K562 (cell line): ENCODE data around the gene MYEF2. TPM values are rescaled to one million over a fixed set of nuclear protein-coding genes. Genes with fewer than 3 reads are reported as not detected.
A peak's percentile ranks its signal among the peaks of the same experiment; 100 is the strongest.

ENCODE experiments used
- ATAC-seq: fragments of 200-7000 bp; cut with Tn5 transposase; 3 replicates; pipeline ENCODE4 v1.9.1; 2020; ENCODE audit warnings: moderate library complexity
- BruUV-seq: library from RNA; stranded (reverse); fragments of 400-500 nt; replicated peaks from 2 replicates; lab custom pipeline; 2021; lab: Mats Ljungman, UMichigan
- CTCF ChIA-PET: fragments of 300-600 bp; formaldehyde crosslinking; extraction: SDS; loops from one replicate; lab custom pipeline; 2021; ENCODE audit warnings: low intra/inter-chr PET ratio; lab: Yijun Ruan, JAX
- POLR2A ChIA-PET: fragments of 300-600, 350-650 bp; sonication (Branson Sonifier 250); formaldehyde crosslinking; extraction: SDS; loops from one replicate; lab custom pipeline; 2021; ENCODE audit warnings: antibody characterized with exemption, inconsistent platforms; lab: Yijun Ruan, JAX
- DNase-seq, 4 experiments: peaks; one replicate each; pipeline versions ENCODE4 v3.0.0 to v3.0.0-alpha.2; 2011 to 2018; ENCODE audit warnings: low spot score in 3 of 4, mixed read lengths in 3 of 4; ENCODE audit errors: extremely low read depth in 1 of 4
- FAIRE-seq: peaks from 2 replicates; lab custom pipeline; 2011; peaks lifted over from hg19 to GRCh38; lab: Jason Lieb, UNC
- H2AFZ ChIP-seq: 2 replicates; pipeline ENCODE4 v1.6.0; 2011; ENCODE audit warnings: low read depth, low read length, control low read depth, inconsistent platforms
- H3K27ac ChIP-seq: fragments of 200-600 bp; 3 replicates; pipeline ENCODE4 v1.8.0; 2011; ENCODE audit warnings: low read depth, mild to moderate bottlenecking, control low read depth, inconsistent platforms, low read length, moderate library complexity, mixed read lengths; ENCODE audit errors: extremely low read depth
- H3K27me3 ChIP-seq, 2 experiments: fragments of 300-600 bp in 1 of 2; 2 replicates in 1 of 2; 3 replicates in 1 of 2; pipeline versions ENCODE4 v1.6.0 to v1.8.0; 2011; ENCODE audit warnings: inconsistent platforms in 2 of 2, low read length in 2 of 2, mild to moderate bottlenecking in 1 of 2, mixed read lengths in 1 of 2, moderate library complexity in 1 of 2; ENCODE audit not compliant: control insufficient read depth in 2 of 2, insufficient read depth in 2 of 2
- H3K36me3 ChIP-seq: fragments of 300-600 bp; 3 replicates; pipeline ENCODE4 v1.8.0; 2011; ENCODE audit warnings: mild to moderate bottlenecking, low read length, inconsistent platforms; ENCODE audit not compliant: control insufficient read depth, insufficient read depth
- H3K4me1 ChIP-seq, 2 experiments: fragments of 200-600 bp in 1 of 2; replicated peaks in 1 of 2; 2 replicates in 1 of 2; 3 replicates in 1 of 2; pipeline versions ENCODE4 v1.5.1 to v1.8.0; 2011; ENCODE audit warnings: inconsistent platforms in 2 of 2, low read length in 2 of 2, mild to moderate bottlenecking in 1 of 2, mixed read lengths in 1 of 2, moderate library complexity in 1 of 2; ENCODE audit not compliant: control insufficient read depth in 2 of 2, insufficient read depth in 2 of 2
- H3K4me2 ChIP-seq: 2 replicates; pipeline ENCODE4 v1.6.1; 2011; ENCODE audit warnings: low read length, control low read depth, inconsistent platforms, mixed read lengths; ENCODE audit not compliant: insufficient read depth
- H3K4me3 ChIP-seq: fragments of 200-600 bp; sonication (generic), shearing (Covaris generic); 2 replicates; pipeline ENCODE4 v1.5.1; 2016; ENCODE audit warnings: control low read depth, inconsistent platforms
- H3K79me2 ChIP-seq: fragments of 200-600 bp; 3 replicates; pipeline ENCODE4 v1.8.0; 2011; ENCODE audit warnings: low read length, inconsistent platforms; ENCODE audit not compliant: control insufficient read depth, insufficient read depth
- H3K9ac ChIP-seq, 2 experiments: 2 replicates each; pipeline versions ENCODE4 v1.6.0 to v1.6.1; 2011; ENCODE audit warnings: low read depth in 2 of 2, low read length in 2 of 2, control low read depth in 1 of 2, inconsistent platforms in 1 of 2, mild to moderate bottlenecking in 1 of 2, mixed read lengths in 1 of 2; ENCODE audit not compliant: insufficient read depth in 1 of 2
- H3K9me1 ChIP-seq: one replicate; pipeline ENCODE4 v1.6.0; 2011; ENCODE audit warnings: inconsistent platforms, mild to moderate bottlenecking, low read length, moderate library complexity; ENCODE audit not compliant: control insufficient read depth, insufficient read depth
- H3K9me3 ChIP-seq: replicated peaks from 2 replicates; pipeline ENCODE4 v1.5.1; 2011; ENCODE audit warnings: low read depth, low read length, inconsistent platforms; ENCODE audit not compliant: control insufficient read depth, insufficient read depth
- H4K20me1 ChIP-seq: replicated peaks from 2 replicates; pipeline ENCODE4 v1.6.1; 2011; ENCODE audit warnings: low read length, inconsistent platforms, mixed read lengths; ENCODE audit not compliant: control insufficient read depth, insufficient read depth
- FOXP1 ChIP-seq: sonication (generic); formaldehyde crosslinking; IDR thresholded peaks from 2 replicates; pipeline ENCODE4 v1.8.0; 2022; ENCODE audit warnings: mild to moderate bottlenecking, missing genetic modification reagents
- RAD21 ChIP-seq, 2 experiments: fragments of 250-450 bp in 1 of 2; fragments of 450-650 bp in 1 of 2; sonication (Bioruptor Pico) in 1 of 2; formaldehyde crosslinking in 1 of 2; IDR thresholded peaks in 1 of 2; conservative IDR thresholded peaks in 1 of 2; 2 replicates each; pipeline versions ENCODE4 v1.4.0 to v1.8.0; 2020 to 2022; ENCODE audit warnings: mild to moderate bottlenecking in 2 of 2, moderate library complexity in 1 of 2
- ZNF232 ChIP-seq: sonication (generic); formaldehyde crosslinking; IDR thresholded peaks from 2 replicates; pipeline ENCODE4 v1.8.0; 2022; ENCODE audit warnings: mild to moderate bottlenecking, missing genetic modification reagents
- WGBS: fragments of 100-300 bp; shearing (Covaris generic); methylation state at CpG from one replicate; pipeline ENCODE4 v1.1.6; 2016; ENCODE audit warnings: low coverage, mixed read lengths; ENCODE audit not compliant: insufficient coverage; ENCODE audit errors: missing lambda C conversion rate; 5-methylcytosine and 5-hydroxymethylcytosine counted together
- in situ Hi-C: fragments of 300-500 bp; cut with MboI; formaldehyde crosslinking; loops from 4 replicates; pipeline ENCODE4 v1.15.0; 2018; ENCODE audit warnings: inconsistent platforms, mixed read lengths
- intact Hi-C: fragments of 100-400 bp; cut with micrococcal nuclease; formaldehyde crosslinking; loops from 2 replicates; pipeline ENCODE4 v1.14.2; 2022
- polyA plus RNA-seq, 8 experiments: library from polyadenylated mRNA; depleted of rRNA in 4 of 8; stranded (reverse) in 5 of 8; unstranded in 3 of 8; fragments of >200 nt; fragmentation: Nextera tagmentation in 2 of 8; fragmentation: Illumina TruSeq in 1 of 8; extraction: Ambion mirVana in 2 of 8; extraction: Trizol in 1 of 8; gene quantifications; 2 replicates each; pipeline versions ENCODE4 v1.2.1 to v1.2.3, GENCODE V29; 2011 to 2014; ENCODE audit warnings: inconsistent platforms in 1 of 8, missing spikeins in 1 of 8
- total RNA-seq, 7 experiments: library from RNA; depleted of rRNA in 6 of 7; stranded (reverse); fragments of >200 nt in 6 of 7; fragmentation: Illumina TruSeq in 2 of 7; extraction: Trizol in 2 of 7; gene quantifications; 2 replicates each; pipeline versions ENCODE4 v1.2.1 to v1.2.3, GENCODE V29; 2011 to 2021; ENCODE audit warnings: low replicate concordance in 1 of 7
- TF ChIP-seq, protein P1 (sequence below), 3 experiments: IDR thresholded peaks in 2 of 3; conservative IDR thresholded peaks in 1 of 3; 2 replicates each; pipeline ENCODE4 v1.5.1; 2011 to 2012; ENCODE audit warnings: low read length in 3 of 3, mild to moderate bottlenecking in 3 of 3, control low read depth in 2 of 3, improper control_type of control experiment in 1 of 3, inconsistent platforms in 1 of 3, low read depth in 1 of 3, mixed read lengths in 1 of 3, moderate library complexity in 1 of 3; ENCODE audit not compliant: insufficient read depth in 2 of 3

The MYEF2 gene
- total and polyA plus RNA-seq, 9 of the 15 experiments (the other 6 are each of a cell fraction or from before 2014, with no cell fraction given): 0.03 to 0.82 (median 0.19) TPM

DNA sequence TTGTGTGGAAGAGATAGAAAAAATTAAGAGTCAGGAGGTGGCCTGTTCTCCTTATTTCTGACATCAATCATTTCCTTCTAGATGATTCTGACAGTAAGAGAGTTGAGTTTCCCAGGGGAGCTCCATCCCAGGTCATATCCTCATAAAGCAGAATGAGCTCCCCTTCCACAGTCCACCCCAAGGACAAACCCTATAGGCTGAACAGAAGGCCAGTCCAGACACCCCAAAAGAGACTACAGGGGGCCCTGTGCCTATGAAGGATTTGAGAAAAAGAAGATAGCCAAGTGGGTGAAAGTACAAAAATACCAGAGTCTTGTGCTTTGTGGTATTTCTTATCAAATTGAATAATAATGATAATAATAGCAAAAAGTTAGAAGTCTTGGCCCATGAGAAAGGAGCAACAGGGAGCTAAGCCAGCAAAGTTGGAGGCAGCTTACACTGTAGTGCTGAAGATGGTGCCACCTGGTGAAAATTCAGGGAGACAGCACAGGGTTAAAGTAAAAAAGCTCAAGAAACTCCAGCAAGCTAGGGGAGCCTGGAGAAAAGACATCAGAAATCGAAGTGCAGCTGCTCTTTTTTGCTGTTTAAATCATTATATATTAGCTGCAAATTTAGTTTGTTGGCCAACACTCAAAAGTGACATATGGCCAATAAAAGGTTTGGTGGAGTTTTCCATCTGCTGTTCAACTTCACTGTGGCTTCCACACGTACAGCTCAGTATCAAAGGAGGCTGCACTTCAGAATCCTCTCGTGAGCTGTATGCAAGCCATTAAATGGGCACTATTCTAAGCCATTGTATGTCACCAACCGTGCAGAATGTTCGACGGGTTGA, 93.1 kb downstream of the MYEF2 start:
- FAIRE-seq (no peak), DNase-seq (peak in 1 of 4 experiments; percentile 0)

More for the DNA sequence above, 93.1 kb downstream of the MYEF2 start:
- WGBS: 2% methylated on average over 6 of the region's 6 CpGs
- no peak for ATAC-seq
- H3K9me3 ChIP-seq: no peaks in the 10 kb centered on the region
- H2AFZ ChIP-seq: no peak overlapping the region
- H3K36me3 ChIP-seq: no peaks in the 10 kb centered on the region
- no peak overlapping the region for H3K4me2 ChIP-seq
- no peaks in the 10 kb centered on the region for H3K79me2 ChIP-seq
- no peak overlapping the region for H3K27ac ChIP-seq
- H4K20me1 ChIP-seq: no peaks in the 10 kb centered on the region
- BruUV-seq: no TSS peak
- H3K4me3 ChIP-seq: no peak overlapping the region
- H3K9me1 ChIP-seq: no peaks in the 10 kb centered on the region
- POLR2A ChIA-PET: interaction anchor here (0.7 kb wide), 1 partner anchor 889 kb away, joined by 3 read pairs; no protein-coding TSS in a partner anchor
- in situ Hi-C loops: no loop called here
- H3K4me1 ChIP-seq: no peaks in the 10 kb centered on the region
- no peak overlapping the region for H3K9ac ChIP-seq
- TF ChIP-seq, protein P1, sequence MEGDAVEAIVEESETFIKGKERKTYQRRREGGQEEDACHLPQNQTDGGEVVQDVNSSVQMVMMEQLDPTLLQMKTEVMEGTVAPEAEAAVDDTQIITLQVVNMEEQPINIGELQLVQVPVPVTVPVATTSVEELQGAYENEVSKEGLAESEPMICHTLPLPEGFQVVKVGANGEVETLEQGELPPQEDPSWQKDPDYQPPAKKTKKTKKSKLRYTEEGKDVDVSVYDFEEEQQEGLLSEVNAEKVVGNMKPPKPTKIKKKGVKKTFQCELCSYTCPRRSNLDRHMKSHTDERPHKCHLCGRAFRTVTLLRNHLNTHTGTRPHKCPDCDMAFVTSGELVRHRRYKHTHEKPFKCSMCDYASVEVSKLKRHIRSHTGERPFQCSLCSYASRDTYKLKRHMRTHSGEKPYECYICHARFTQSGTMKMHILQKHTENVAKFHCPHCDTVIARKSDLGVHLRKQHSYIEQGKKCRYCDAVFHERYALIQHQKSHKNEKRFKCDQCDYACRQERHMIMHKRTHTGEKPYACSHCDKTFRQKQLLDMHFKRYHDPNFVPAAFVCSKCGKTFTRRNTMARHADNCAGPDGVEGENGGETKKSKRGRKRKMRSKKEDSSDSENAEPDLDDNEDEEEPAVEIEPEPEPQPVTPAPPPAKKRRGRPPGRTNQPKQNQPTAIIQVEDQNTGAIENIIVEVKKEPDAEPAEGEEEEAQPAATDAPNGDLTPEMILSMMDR (IDR thresholded peaks at IDR 0.05 in 2 of 3, conservative IDR thresholded peaks at IDR 0.05 in 1 of 3; ENCODE audit: insufficient read depth in 2 of 3, low read depth in 1 of 3, low read length in 3 of 3): peak in 1 of 3 experiments; percentile 7; a peak in 1 of 6 replicates
- no peak for TF ChIP-seq ZNF232 (CRISPR knock-in tag)
- no peak for TF ChIP-seq FOXP1 (CRISPR knock-in tag)
- peak in 1 of 2 experiments; percentile 23; a peak in 1 of 4 replicates for TF ChIP-seq RAD21 (CRISPR knock-in tag; conservative IDR thresholded peaks at IDR 0.05 in 1 of 2, IDR thresholded peaks at IDR 0.05 in 1 of 2)
- TF ChIP-seq, all 486 proteins: peak for 2
- CTCF ChIA-PET: no interaction called here
- intact Hi-C loops: no loop called here
- H3K27me3 ChIP-seq: no peaks in the 10 kb centered on the region

Other genes starting within 250 kb of the MYEF2 start
- not detected in 2 replicates for gene SLC24A5, start 57.3 kb downstream of the MYEF2 start, total RNA-seq (2014; rRNA removed)
- gene SLC24A5, start 57.3 kb downstream of the MYEF2 start, total RNA-seq (2014; rRNA removed; fragmentation: Illumina TruSeq; extraction: Trizol): not detected in 2 replicates
- not detected in 2 replicates for gene SLC24A5, start 57.3 kb downstream of the MYEF2 start, total RNA-seq (2015; rRNA removed; fragmentation: Illumina TruSeq; extraction: Trizol)
- gene SLC24A5, start 57.3 kb downstream of the MYEF2 start, total RNA-seq (2021): not detected in 2 replicates
- not detected in 2 replicates for gene SLC24A5, start 57.3 kb downstream of the MYEF2 start, polyA plus RNA-seq (2011; rRNA removed)
- gene SLC24A5, start 57.3 kb downstream of the MYEF2 start, polyA plus RNA-seq (2014; fragmentation: Illumina TruSeq; extraction: Trizol): not detected in 2 replicates
- not detected for gene SLC24A5, start 57.3 kb downstream of the MYEF2 start, polyA plus RNA-seq (2014; fragmentation: Nextera tagmentation; extraction: Ambion mirVana)
- not detected in 2 replicates for gene SLC24A5, start 57.3 kb downstream of the MYEF2 start, polyA plus RNA-seq (2014; rRNA removed)
- gene CTXN2, start 13.4 kb upstream of the MYEF2 start, total RNA-seq (2014; rRNA removed): not detected in 2 replicates
- gene CTXN2, start 13.4 kb upstream of the MYEF2 start, total RNA-seq (2014; rRNA removed; fragmentation: Illumina TruSeq; extraction: Trizol): not detected in 2 replicates
- gene CTXN2, start 13.4 kb upstream of the MYEF2 start, total RNA-seq (2015; rRNA removed; fragmentation: Illumina TruSeq; extraction: Trizol): not detected in 2 replicates
- gene CTXN2, start 13.4 kb upstream of the MYEF2 start, total RNA-seq (2021): not detected in 2 replicates
- gene CTXN2, start 13.4 kb upstream of the MYEF2 start, polyA plus RNA-seq (2011; rRNA removed): not detected in 2 replicates
- gene CTXN2, start 13.4 kb upstream of the MYEF2 start, polyA plus RNA-seq (2014; fragmentation: Illumina TruSeq; extraction: Trizol): not detected in 2 replicates
- not detected for gene CTXN2, start 13.4 kb upstream of the MYEF2 start, polyA plus RNA-seq (2014; fragmentation: Nextera tagmentation; extraction: Ambion mirVana)
- not detected in 2 replicates for gene CTXN2, start 13.4 kb upstream of the MYEF2 start, polyA plus RNA-seq (2014; rRNA removed)
- not detected in 2 replicates for gene SLC12A1, start 28.0 kb upstream of the MYEF2 start, total RNA-seq (2014; rRNA removed)
- not detected in 2 replicates for gene SLC12A1, start 28.0 kb upstream of the MYEF2 start, total RNA-seq (2014; rRNA removed; fragmentation: Illumina TruSeq; extraction: Trizol)
- not detected in 2 replicates for gene SLC12A1, start 28.0 kb upstream of the MYEF2 start, total RNA-seq (2015; rRNA removed; fragmentation: Illumina TruSeq; extraction: Trizol)
- gene SLC12A1, start 28.0 kb upstream of the MYEF2 start, total RNA-seq (2021): not detected in 2 replicates
- gene SLC12A1, start 28.0 kb upstream of the MYEF2 start, polyA plus RNA-seq (2011; rRNA removed): not detected in 2 replicates
- not detected in 2 replicates for gene SLC12A1, start 28.0 kb upstream of the MYEF2 start, polyA plus RNA-seq (2014; fragmentation: Illumina TruSeq; extraction: Trizol)
- gene SLC12A1, start 28.0 kb upstream of the MYEF2 start, polyA plus RNA-seq (2014; fragmentation: Nextera tagmentation; extraction: Ambion mirVana): not detected
- gene SLC12A1, start 28.0 kb upstream of the MYEF2 start, polyA plus RNA-seq (2014; rRNA removed): not detected in 2 replicates
- gene DUT, start 153.1 kb upstream of the MYEF2 start, total RNA-seq (2014; rRNA removed): 93.1 and 104 TPM in 2 replicates
- gene DUT, start 153.1 kb upstream of the MYEF2 start, total RNA-seq (2014; rRNA removed; fragmentation: Illumina TruSeq; extraction: Trizol): 96.7 and 126 TPM in 2 replicates
- 76.0 and 81.4 TPM in 2 replicates for gene DUT, start 153.1 kb upstream of the MYEF2 start, total RNA-seq (2015; rRNA removed; fragmentation: Illumina TruSeq; extraction: Trizol)
- gene DUT, start 153.1 kb upstream of the MYEF2 start, total RNA-seq (2021): 235 TPM in 2 replicates
- gene DUT, start 153.1 kb upstream of the MYEF2 start, polyA plus RNA-seq (2011; rRNA removed): 73.2 and 94.9 TPM in 2 replicates
- gene DUT, start 153.1 kb upstream of the MYEF2 start, polyA plus RNA-seq (2014; fragmentation: Illumina TruSeq; extraction: Trizol): 111 and 112 TPM in 2 replicates
- 10 to 100 TPM; 13.9 to 16.7 TPM for gene DUT, start 153.1 kb upstream of the MYEF2 start, polyA plus RNA-seq (2014; fragmentation: Nextera tagmentation; extraction: Ambion mirVana)
- gene DUT, start 153.1 kb upstream of the MYEF2 start, polyA plus RNA-seq (2014; rRNA removed): 124 and 139 TPM in 2 replicates